HepG2 (cell line): ENCODE data around the gene TGM2. TPM values are rescaled to one million over a fixed set of nuclear protein-coding genes. Genes with fewer than 3 reads are reported as not detected.

ENCODE experiments used
- ATAC-seq: fragments of 200-7000 bp; cut with Tn5 transposase; 3 replicates; pipeline ENCODE4 v1.9.1; 2020; ENCODE audit warnings: mild to moderate bottlenecking, moderate library complexity
- BruUV-seq: library from RNA; stranded (reverse); fragments of 400-500 nt; replicated peaks from 2 replicates; lab custom pipeline; 2021; lab: Mats Ljungman, UMichigan
- CTCF ChIA-PET: fragments of 300-600 bp; formaldehyde crosslinking; extraction: SDS; loops from one replicate; lab custom pipeline; 2021; ENCODE audit warnings: low total read pairs, inconsistent platforms, low intra/inter-chr PET ratio; lab: Yijun Ruan, JAX
- POLR2A ChIA-PET: fragments of 350-600 bp; sonication (Branson Sonifier 250); formaldehyde crosslinking; loops from one replicate; lab custom pipeline; 2020; ENCODE audit warnings: antibody characterized with exemption, inconsistent platforms; lab: Yijun Ruan, JAX
- DNase-seq: peaks from one replicate; pipeline ENCODE4 v3.0.0-alpha.2; 2015; ENCODE audit warnings: low spot score
- FAIRE-seq: peaks from 3 replicates; lab custom pipeline; 2011; peaks lifted over from hg19 to GRCh38; lab: Jason Lieb, UNC
- H2AFZ ChIP-seq: one replicate; pipeline ENCODE4 v1.6.1; 2011; ENCODE audit warnings: low read length, inconsistent platforms
- H3K27ac ChIP-seq: fragments of 300-600 bp; 3 replicates; pipeline ENCODE4 v1.8.0; 2011; ENCODE audit warnings: mixed run types, mild to moderate bottlenecking, mixed read lengths, low read length, inconsistent platforms; ENCODE audit not compliant: insufficient read depth; ENCODE audit errors: extremely low read length
- H3K27me3 ChIP-seq, 2 experiments: fragments of 200-600 bp in 1 of 2; 2 replicates in 1 of 2; 3 replicates in 1 of 2; pipeline versions ENCODE4 v1.6.0 to v1.8.0; 2011; ENCODE audit warnings: low read length in 2 of 2, mild to moderate bottlenecking in 2 of 2, moderate library complexity in 2 of 2, inconsistent platforms in 1 of 2; ENCODE audit not compliant: insufficient read depth in 2 of 2, control insufficient read depth in 1 of 2
- H3K36me3 ChIP-seq, 2 experiments: fragments of 200-600 bp in 1 of 2; replicated peaks in 1 of 2; 2 replicates in 1 of 2; 3 replicates in 1 of 2; pipeline versions ENCODE4 v1.5.1 to v1.8.0; 2011; ENCODE audit warnings: low read length in 2 of 2, inconsistent platforms in 1 of 2; ENCODE audit not compliant: insufficient read depth in 2 of 2, control insufficient read depth in 1 of 2
- H3K4me1 ChIP-seq: 2 replicates; pipeline ENCODE4 v1.5.1; 2012; ENCODE audit warnings: low read length, inconsistent platforms; ENCODE audit not compliant: insufficient read depth
- H3K4me2 ChIP-seq: 2 replicates; pipeline ENCODE4 v1.6.0; 2011; ENCODE audit warnings: low read depth, low read length, inconsistent platforms
- H3K4me3 ChIP-seq, 3 experiments: fragments of 200-600 bp in 1 of 3; sonication (generic), shearing (Covaris generic) in 1 of 3; replicated peaks in 1 of 3; 2 replicates each; pipeline ENCODE4 v1.5.1; 2011 to 2016; ENCODE audit warnings: low read length in 3 of 3, inconsistent platforms in 2 of 3, low read depth in 2 of 3, mild to moderate bottlenecking in 2 of 3, control low read depth in 1 of 3, mixed read lengths in 1 of 3; ENCODE audit not compliant: insufficient read depth in 1 of 3
- H3K79me2 ChIP-seq: one replicate; pipeline ENCODE4 v1.6.1; 2011; ENCODE audit warnings: low read length, inconsistent platforms; ENCODE audit not compliant: insufficient read depth
- H3K9ac ChIP-seq: 2 replicates; pipeline ENCODE4 v1.6.0; 2011; ENCODE audit warnings: mild to moderate bottlenecking, low read depth, low read length, inconsistent platforms; ENCODE audit not compliant: insufficient read depth
- H3K9me3 ChIP-seq: 2 replicates; pipeline ENCODE4 v1.5.1; 2012; ENCODE audit warnings: mild to moderate bottlenecking, low read length
- H4K20me1 ChIP-seq: 2 replicates; pipeline ENCODE4 v1.6.0; 2011; ENCODE audit warnings: inconsistent platforms, mild to moderate bottlenecking, low read length, moderate library complexity; ENCODE audit not compliant: insufficient read depth
- CREB1 ChIP-seq, 2 experiments: fragments of 450-650 bp in 1 of 2; IDR thresholded peaks; 2 replicates each; pipeline ENCODE4 v1.6.1; 2016 to 2017; ENCODE audit warnings: control low read depth in 1 of 2, mild to moderate bottlenecking in 1 of 2, missing compliant biosample characterization in 1 of 2, missing genetic modification characterization in 1 of 2
- HMG20A ChIP-seq: IDR thresholded peaks from 2 replicates; pipeline ENCODE4 v1.6.1; 2016; ENCODE audit warnings: borderline replicate concordance
- ISL2 ChIP-seq: sonication (generic); formaldehyde crosslinking; IDR thresholded peaks from 2 replicates; pipeline ENCODE4 v1.5.0; 2020; ENCODE audit warnings: missing genetic modification reagents
- MTF2 ChIP-seq: sonication (generic); formaldehyde crosslinking; IDR thresholded peaks from 2 replicates; pipeline ENCODE4 v1.5.0; 2020; ENCODE audit warnings: missing genetic modification reagents, borderline replicate concordance
- MXD4 ChIP-seq: IDR thresholded peaks from 2 replicates; pipeline ENCODE4 v1.6.1; 2016; ENCODE audit warnings: mild to moderate bottlenecking, missing biosample characterization, missing genetic modification reagents
- NR2F6 ChIP-seq, 2 experiments: IDR thresholded peaks; 2 replicates each; pipeline ENCODE4 v1.6.1; 2016; ENCODE audit warnings: antibody characterized with exemption in 1 of 2, mild to moderate bottlenecking in 1 of 2
- RCOR2 ChIP-seq: IDR thresholded peaks from 2 replicates; pipeline ENCODE4 v1.6.1; 2016; ENCODE audit warnings: missing biosample characterization, missing genetic modification reagents
- TGIF2 ChIP-seq: IDR thresholded peaks from 2 replicates; pipeline ENCODE4 v1.6.1; 2016; ENCODE audit warnings: control low read depth, missing compliant biosample characterization
- ZNF24 ChIP-seq: fragments of 450-650 bp; IDR thresholded peaks from 2 replicates; pipeline ENCODE4 v1.6.1; 2017; ENCODE audit warnings: antibody characterized with exemption, mild to moderate bottlenecking
- ZNF780A ChIP-seq: sonication (generic); formaldehyde crosslinking; IDR thresholded peaks from 2 replicates; pipeline ENCODE4 v1.8.0; 2022; ENCODE audit warnings: mild to moderate bottlenecking, missing genetic modification reagents, moderate library complexity
- WGBS: methylation state at CpG from one replicate; pipeline ENCODE4 v1.1.6; 2017; ENCODE audit warnings: low lambda C conversion rate; 5-methylcytosine and 5-hydroxymethylcytosine counted together
- in situ Hi-C: cut with HindIII; loops from 2 replicates; pipeline ENCODE4 v1.10.0; 2017; ENCODE audit warnings: low pct_unique_long_range_greater_than_20kb; ENCODE audit not compliant: extremely low pct_ligation_motif_present
- intact Hi-C: fragments of 100-400 bp; cut with micrococcal nuclease; formaldehyde crosslinking; loops from one replicate; pipeline ENCODE4 v1.10.0; 2022; ENCODE audit not compliant: unreplicated experiment
- polyA plus RNA-seq, 8 experiments: library from polyadenylated mRNA; depleted of rRNA in 3 of 8; stranded (reverse) in 7 of 8; unstranded in 1 of 8; fragments of >200 nt; fragmentation: Illumina TruSeq in 4 of 8; extraction: Trizol in 4 of 8; gene quantifications; 2 replicates each; pipeline versions ENCODE4 v1.2.1 to v1.2.3, GENCODE V29; 2011 to 2016; ENCODE audit warnings: low read depth in 4 of 8, missing spikeins in 1 of 8, mixed read lengths in 1 of 8; ENCODE audit not compliant: insufficient read depth in 1 of 8
- total RNA-seq, 5 experiments: library from RNA; depleted of rRNA; stranded (reverse); fragments of >200 nt; fragmentation: Illumina TruSeq; extraction: Trizol; gene quantifications; 2 replicates each; pipeline ENCODE4 v1.2.3, GENCODE V29; 2016; ENCODE audit warnings: low read depth in 1 of 5
- TF ChIP-seq, protein P1 (sequence below): IDR thresholded peaks from 2 replicates; pipeline ENCODE4 v1.6.1; 2016; ENCODE audit warnings: low read depth, borderline replicate concordance

TGM2 gene
- total and polyA plus RNA-seq, 2 of the 13 experiments (the other 11 are each of a cell fraction or from before 2014, with no cell fraction given), result 4.2 to 46.4 TPM

DNA sequence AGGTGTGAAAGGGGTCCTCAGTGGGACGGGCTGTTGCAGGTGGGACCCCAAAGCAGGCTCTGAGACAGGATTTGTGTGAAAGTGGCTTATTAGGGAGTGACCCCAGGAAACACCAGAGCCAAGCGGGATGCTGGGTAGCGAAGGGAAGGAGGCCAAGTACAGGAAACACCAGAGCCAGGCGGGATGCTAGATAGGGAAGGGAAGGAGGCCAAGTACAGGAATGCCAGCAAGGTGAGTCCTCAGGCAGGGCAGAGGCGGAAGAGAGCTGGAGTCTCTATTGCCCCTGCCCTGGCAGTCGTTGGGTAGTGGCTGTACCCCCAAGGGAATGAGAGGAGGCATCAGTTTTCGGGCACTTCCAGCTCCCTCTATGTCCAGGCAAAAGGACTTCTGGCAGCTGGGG is 30.5 kb upstream of the TGM2 start:
- no peak overlapping the region for H3K4me2 ChIP-seq
- H3K79me2 ChIP-seq, result no peaks in the 10 kb centered on the region
- in situ Hi-C loops, result no loop called here
- H3K27ac ChIP-seq, result no peak overlapping the region
- CTCF ChIA-PET, result no interaction called here
- intact Hi-C loops, result no loop called here
- no peak for FAIRE-seq
- no peaks in the 10 kb centered on the region for H4K20me1 ChIP-seq
- no peak overlapping the region for H3K9ac ChIP-seq
- BruUV-seq, result no TSS peak
- TF ChIP-seq MTF2 (CRISPR knock-in tag), result no peak
- no peak for TF ChIP-seq HMG20A (CRISPR knock-in tag)
- TF ChIP-seq, protein P1, sequence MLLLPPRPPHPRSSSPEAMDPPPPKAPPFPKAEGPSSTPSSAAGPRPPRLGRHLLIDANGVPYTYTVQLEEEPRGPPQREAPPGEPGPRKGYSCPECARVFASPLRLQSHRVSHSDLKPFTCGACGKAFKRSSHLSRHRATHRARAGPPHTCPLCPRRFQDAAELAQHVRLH (CRISPR knock-in tag), result no peak
- TF ChIP-seq ISL2, result no peak
- TF ChIP-seq ZNF24, result no peak
- TF ChIP-seq TGIF2, result no peak
- TF ChIP-seq MXD4, result no peak
- no peak for TF ChIP-seq RCOR2 (CRISPR knock-in tag)
- H2AFZ ChIP-seq, result no peak overlapping the region
- no peaks in the 10 kb centered on the region for H3K9me3 ChIP-seq
- no peak for DNase-seq
- H3K36me3 ChIP-seq, result no peaks in the 10 kb centered on the region
- POLR2A ChIA-PET, result no interaction called here
- no peak overlapping the region for H3K4me3 ChIP-seq
- ATAC-seq, result no peak
- H3K27me3 ChIP-seq, result peaks cover 4 to 14% of the 10 kb centered on the region in 2 experiments; a peak in 2 of 5 replicates
- H3K4me1 ChIP-seq, result peaks cover 11% of the 10 kb centered on the region
- 41% methylated on average over 7 of the region's 7 CpGs for WGBS

DNA sequence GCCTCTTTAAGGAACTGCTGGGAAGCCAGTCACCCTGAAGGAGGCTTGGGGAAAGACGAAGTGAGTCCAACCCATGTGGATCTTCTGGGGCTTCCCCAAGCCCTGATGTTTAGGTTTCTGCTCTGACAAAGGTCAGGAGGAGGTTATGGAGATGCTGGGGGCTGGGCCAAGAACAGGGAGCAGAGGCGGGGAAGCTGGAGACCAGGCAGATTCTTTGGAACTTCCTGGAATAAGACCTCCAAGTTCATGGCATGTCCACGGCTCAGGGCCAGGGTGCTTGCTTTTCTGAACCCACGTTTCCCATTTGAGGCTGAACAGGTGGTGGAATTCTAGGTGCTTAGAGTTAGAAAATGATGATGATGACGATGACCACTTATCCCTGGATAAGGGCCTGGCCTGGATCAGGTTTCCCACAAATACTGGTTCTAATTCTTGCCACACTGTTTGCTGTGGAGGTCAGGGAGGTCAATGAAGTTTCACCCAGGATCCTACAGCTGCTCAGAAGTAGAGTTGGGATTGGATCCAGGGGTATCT is 30.0 kb upstream of the TGM2 start:
- TF ChIP-seq NR2F6 (IDR thresholded peaks at IDR 0.05), result peak; percentile 35; the same call in 1 of the 2 replicates
- TF ChIP-seq NR2F6 (CRISPR knock-in tag; IDR thresholded peaks at IDR 0.05), result no peak
- TF ChIP-seq CREB1 (IDR thresholded peaks at IDR 0.05), result peak; percentile 23; the same call in 1 of the 2 replicates
- TF ChIP-seq CREB1 (CRISPR knock-in tag; IDR thresholded peaks at IDR 0.05), result no peak
- no peak for TF ChIP-seq ZNF780A (CRISPR knock-in tag)
- H3K4me1 ChIP-seq, result peaks cover 11% of the 10 kb centered on the region

More for the DNA sequence above, 30.0 kb upstream of the TGM2 start:
- intact Hi-C loops, result no loop called here
- H3K36me3 ChIP-seq, result no peaks in the 10 kb centered on the region
- in situ Hi-C loops, result no loop called here
- no peaks in the 10 kb centered on the region for H3K9me3 ChIP-seq
- H3K79me2 ChIP-seq, result no peaks in the 10 kb centered on the region
- no peaks in the 10 kb centered on the region for H4K20me1 ChIP-seq
- DNase-seq, result no peak
- no peak for FAIRE-seq
- peaks cover 4 to 16% of the 10 kb centered on the region in 2 experiments; a peak in 3 of 5 replicates for H3K27me3 ChIP-seq
- POLR2A ChIA-PET, result no interaction called here
- CTCF ChIA-PET, result no interaction called here
- H3K4me2 ChIP-seq, result no peak overlapping the region
- no peak overlapping the region for H3K27ac ChIP-seq
- no peak overlapping the region for H3K4me3 ChIP-seq
- no peak overlapping the region for H3K9ac ChIP-seq
- ATAC-seq, result no peak
- no peak overlapping the region for H2AFZ ChIP-seq
- WGBS, result 25% methylated on average over 5 of the region's 5 CpGs
- BruUV-seq, result no TSS peak
